Mammary epithelial cell (primary cell): ENCODE measurements around the gene GARIN5B.

ENCODE experiments used
- EZH2 ChIP-seq: IDR thresholded peaks from 2 replicates; pipeline ENCODE4 v1.6.1; 2012; ENCODE audit warnings: low read length, inconsistent platforms, borderline replicate concordance
- TF ChIP-seq, protein P1 (sequence below), 2 donors: IDR thresholded peaks in 1 of 2; conservative IDR thresholded peaks in 1 of 2; 2 replicates each; pipeline ENCODE4 v1.5.1; 2011 to 2012; ENCODE audit warnings: inconsistent platforms in 2 of 2, low read length in 2 of 2, mild to moderate bottlenecking in 2 of 2, control low read depth in 1 of 2, low read depth in 1 of 2; ENCODE audit not compliant: insufficient read depth in 1 of 2; ENCODE audit errors: extremely low read depth in 1 of 2

DNA sequence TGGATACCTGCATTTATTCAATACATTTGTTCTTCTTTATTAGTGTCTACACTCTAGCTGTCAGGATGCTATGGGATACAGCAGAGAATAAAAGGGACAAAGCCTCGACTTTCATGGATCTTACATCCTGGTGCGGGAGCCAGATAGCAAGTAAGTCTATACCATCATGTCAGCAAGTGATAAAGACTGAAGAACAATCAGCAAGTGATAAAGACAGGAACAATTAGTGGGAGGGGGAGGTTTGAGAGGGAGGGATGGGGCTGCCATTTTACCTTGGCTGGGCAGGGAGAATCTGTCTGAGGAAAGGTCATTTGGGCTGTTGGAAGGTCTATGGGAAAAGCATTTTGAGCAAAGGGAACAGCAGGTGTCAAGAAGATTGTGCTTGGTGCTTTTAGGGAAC lies 47.1 kb upstream of the GARIN5B start:
- TF ChIP-seq, protein P1, sequence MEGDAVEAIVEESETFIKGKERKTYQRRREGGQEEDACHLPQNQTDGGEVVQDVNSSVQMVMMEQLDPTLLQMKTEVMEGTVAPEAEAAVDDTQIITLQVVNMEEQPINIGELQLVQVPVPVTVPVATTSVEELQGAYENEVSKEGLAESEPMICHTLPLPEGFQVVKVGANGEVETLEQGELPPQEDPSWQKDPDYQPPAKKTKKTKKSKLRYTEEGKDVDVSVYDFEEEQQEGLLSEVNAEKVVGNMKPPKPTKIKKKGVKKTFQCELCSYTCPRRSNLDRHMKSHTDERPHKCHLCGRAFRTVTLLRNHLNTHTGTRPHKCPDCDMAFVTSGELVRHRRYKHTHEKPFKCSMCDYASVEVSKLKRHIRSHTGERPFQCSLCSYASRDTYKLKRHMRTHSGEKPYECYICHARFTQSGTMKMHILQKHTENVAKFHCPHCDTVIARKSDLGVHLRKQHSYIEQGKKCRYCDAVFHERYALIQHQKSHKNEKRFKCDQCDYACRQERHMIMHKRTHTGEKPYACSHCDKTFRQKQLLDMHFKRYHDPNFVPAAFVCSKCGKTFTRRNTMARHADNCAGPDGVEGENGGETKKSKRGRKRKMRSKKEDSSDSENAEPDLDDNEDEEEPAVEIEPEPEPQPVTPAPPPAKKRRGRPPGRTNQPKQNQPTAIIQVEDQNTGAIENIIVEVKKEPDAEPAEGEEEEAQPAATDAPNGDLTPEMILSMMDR (conservative IDR thresholded peaks at IDR 0.05 in 1 of 2, IDR thresholded peaks at IDR 0.05 in 1 of 2; ENCODE audit: extremely low read depth in 1 of 2, insufficient read depth in 1 of 2, low read depth in 1 of 2, low read length in 2 of 2) = no peak
- no peak for TF ChIP-seq EZH2
